ENCODE results near the gene HOMER2.
"Not testable (repeated sequence)": the region's sequence is repeated elsewhere in the genome, so short reads cannot be mapped to it uniquely, and the experiment has no call there.

HOMER2 gene

DNA sequence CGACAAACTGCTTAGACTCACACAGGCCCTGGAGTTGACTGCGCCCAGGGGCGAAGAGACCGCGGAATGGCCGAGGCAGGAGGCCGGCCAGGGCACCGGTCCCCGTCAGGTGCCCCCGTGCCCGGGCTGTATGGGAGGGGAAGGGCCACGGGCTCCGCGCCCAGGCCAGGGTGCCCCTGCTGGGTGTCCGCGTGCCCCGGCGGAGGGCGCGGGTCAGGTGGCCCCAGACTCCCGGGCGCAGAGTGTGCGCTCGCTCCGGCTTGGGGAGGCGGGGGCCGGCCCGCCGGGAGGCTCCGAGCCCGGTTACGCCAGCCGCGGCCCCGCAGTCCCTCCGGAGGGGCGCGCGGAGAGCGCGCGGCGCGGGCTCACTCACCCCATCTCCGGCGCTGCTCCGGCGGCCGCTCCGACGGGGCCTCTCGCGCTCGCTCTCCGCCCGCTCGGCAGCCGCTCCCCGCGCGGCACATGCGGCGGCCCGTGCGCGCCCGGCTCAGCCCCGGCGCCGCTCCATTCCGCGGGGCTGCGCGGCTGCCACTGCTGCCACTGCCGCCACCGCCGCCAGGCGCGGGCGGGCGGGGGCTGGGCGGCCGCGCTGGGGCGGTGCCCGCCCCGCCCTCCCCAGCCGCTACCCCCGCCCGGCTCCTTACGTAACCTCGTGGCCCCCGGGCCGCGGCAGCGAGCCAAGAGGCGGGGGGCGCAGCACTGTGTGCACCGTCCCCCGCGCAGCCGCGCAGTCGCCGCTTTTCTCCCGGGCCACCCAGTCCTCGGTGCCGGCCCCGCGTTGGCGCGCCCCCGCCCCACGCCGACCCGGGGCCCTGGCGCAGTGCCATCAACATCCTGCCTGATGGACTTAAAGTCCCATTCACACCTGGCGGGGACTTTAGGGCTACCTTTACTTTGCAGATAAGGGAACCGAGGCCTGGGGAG lies at the start of gene HOMER2:
HOMER2 (minus strand) TSS at position 563 of the 924 bp plus-strand sequence; CDS start at position 378, 185 bp downstream.
- no peak for DNase-seq

DNA sequence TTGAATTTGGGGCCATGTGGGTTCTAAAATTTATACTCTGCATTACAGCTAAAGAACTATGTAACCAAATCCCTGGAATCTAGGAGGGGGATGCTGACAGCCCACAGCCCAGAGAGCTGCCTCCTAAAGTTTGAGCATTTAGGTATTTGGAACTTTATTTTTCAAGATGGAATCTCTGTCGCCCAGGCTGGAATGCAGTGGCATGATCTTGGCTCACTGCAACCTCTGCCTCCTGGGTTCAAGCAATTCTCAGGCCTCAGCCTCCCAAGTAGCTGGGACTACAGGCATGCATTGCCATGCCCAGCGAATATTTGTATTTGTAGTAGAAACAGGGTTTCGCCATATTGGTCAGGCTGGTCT lies 48.1 kb upstream of the HOMER2 start:
- DNase-seq: not testable (repeated sequence)

DNA sequence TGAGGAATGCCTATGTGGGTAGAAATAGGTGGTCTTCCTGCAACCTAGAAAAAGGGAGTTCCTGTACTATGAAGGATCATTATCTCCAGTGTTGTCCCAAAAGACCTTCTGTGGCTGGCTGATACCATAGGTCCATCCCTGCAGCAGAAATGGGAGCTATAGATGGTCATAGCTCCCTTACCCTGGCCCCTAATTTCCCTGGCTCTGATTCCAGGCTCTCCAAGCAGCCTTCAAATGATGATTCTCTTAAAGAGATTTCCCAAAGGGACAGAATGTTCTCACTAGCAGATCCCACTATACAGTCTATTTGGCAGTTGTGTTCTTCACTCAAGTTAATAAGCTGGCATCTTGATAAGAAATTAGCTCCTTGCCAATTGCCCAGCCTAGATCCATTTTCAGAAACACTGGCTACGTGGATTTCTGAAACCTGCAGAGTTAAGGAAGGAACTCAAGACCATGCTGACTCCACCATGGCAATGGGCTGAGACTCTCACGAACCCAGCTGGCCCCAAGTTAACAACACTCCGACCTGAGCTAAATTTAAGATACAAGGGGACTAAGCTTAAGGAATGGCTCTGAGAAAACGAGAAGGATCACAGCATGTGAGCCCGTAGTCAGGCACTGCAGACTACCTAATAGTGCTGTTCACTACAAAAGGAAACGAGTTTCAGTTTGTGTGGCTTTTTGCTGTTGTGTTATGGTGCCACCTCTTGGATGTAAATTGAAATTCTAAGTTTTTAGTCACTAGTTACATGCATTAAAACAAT lies 47.6 kb upstream of the HOMER2 start:
- peak; percentile 38 to 55 for DNase-seq

DNA sequence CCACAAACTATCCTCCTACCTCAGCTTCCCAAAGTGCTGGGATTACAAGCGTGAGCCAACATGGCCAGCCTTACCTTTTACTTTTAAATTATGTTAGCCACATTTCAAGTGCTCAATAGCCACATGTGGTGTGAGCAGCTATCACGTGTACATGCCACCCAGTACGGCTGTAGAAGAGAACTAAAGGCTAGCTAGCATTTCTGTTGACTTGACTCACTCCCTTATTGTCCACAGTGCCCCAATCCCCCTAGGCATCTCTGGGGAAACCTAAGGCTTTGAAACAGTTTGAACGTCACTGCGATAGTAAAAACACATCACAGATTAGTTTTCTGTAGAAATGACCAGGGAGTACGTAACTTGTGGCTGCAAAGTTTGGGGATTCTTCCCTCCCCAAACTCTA lies 46.9 kb upstream of the HOMER2 start:
- DNase-seq: no peak

DNA sequence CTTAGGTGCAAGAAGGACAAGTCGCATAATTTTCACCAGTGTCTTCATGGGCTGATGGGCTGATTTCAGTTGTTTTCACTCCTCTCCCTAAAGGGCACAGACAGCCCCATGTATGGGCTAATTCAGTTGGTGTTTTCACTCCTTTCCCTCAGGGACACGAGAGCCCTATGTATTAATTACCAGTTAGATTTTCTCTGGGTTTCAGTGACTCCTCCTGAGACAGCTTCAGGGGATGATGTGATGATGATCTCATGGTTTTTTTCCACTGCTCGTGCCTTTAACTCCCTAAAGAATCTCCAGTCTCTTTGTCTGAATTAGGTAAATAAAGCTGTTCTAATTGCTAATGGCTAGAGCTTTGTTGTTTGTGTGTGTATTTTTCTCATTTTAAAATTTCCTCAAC lies 43.4 kb upstream of the HOMER2 start:
- DNase-seq: no peak

DNA sequence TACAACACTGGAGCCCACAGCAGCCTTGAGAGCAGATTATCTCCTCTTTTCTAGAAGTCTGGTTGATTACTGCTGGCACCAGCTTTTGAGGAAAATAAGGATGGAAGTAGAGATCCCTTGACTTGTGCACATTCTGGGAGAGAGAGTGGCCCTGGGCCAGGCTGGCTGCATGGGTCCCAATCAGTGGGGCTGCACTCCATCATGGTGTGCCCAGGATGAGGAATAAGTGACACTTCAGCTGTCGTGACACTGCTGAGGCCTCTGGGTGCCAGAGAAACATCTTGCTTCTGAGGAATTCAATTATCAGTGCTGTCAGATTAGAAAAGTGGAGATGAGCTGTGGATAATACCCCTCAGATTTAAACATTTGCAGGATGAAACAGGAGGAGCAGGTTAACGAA lies 42.6 kb upstream of the HOMER2 start:
- no peak for DNase-seq

DNA sequence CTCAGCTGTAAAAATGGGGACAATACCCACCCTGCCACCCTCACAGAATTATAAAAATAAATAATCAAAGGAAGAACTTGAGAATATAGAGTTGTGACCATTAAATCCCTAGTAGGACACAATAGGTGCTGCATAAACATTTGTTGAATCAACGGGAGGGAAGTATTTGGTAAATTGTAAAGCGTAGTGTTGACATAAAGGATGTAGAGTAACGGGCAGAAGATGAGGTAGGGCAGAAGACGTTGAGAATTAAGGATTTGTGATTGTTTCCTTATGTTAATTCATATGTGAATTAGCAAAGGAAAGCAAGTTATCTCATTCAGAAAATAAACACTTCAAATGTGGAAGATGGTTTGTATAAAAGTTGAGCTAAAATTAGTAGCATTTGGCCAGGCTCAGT lies 40.6 kb upstream of the HOMER2 start:
- no peak for DNase-seq

DNA sequence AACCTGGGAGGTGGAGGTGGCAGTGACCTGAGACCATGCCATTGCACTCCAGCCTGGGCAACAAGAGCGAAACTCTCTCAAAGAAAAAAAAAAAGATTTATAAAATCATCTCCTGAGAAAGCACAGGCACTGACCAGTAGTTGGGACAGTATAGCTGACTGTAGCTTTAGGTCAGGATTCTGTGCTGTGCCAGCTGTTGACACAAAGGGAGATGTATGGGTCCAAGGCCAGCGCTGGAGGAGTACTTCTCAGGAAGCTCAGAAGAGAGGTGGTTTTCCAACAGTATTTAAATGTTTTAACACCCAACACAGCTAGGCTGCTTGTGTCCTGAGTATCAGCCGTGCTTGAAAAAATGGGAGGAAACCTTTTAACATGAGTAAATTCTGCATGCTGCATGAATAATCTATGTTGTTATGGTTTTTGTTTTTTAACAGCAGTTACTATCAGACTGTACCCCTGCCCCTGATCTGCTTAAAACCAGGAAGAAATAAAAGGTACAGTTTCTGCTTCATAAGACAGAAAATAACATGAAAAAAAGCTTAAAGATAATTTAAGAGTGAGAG lies 40.0 kb upstream of the HOMER2 start:
- DNase-seq: no peak

DNA sequence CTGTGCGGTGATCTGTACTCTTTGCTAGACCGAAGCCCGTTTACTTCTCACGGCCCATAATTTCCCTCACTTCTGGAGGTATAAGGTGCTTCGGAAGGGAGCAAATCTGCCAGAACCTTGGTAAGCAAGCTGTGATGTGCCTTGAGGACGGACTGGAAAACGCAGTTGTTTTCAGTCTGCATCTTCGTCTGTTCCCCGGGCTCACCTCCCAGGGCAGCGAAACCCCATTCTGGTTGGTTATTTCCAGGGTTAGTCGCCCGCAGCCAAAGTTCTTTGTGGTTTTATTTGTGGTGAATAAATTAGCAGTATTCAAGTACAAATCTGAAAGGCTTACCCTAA lies 33.9 kb upstream of the HOMER2 start:
- DNase-seq: no peak

DNA sequence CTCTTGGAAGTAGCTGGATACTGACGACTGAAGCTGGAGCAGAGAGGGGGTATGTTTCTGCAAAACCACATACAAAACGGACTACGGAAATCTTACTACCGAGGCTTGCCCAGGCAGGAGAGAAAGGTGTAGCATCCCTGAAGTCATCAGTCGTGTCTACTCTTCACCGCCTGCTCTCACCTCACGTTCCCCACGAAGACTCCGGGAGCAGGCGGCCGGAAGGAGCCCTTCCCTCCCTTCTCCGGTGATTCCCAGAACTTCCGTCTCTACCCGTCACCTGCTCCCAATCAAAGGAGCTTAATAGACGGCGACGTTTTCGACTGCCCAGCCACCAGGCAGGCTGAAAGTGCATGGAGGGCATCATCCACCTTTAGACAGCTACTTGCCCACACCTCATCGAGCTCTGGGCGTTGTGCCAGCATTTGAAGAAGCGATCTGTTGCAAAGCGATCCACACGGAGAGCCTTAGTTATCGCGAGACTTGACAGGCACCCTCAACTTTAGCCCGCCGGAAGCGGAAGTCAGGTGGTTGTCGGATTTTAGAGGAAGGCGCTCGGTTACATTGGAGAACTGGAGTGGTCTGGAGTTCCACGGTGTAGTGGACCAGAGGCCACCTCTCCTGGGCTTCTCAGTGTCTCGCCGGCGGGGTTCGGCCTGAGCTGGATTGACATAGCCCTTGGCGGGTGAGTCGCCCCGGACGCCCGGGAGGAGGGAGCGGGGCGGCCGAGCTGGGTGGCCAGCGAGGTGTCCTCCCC lies 33.3 kb upstream of the HOMER2 start, which contains the start of gene RAMAC:
RAMAC (plus strand) TSS at position 523 of the 754 bp plus-strand sequence. CDS start 2,809 bp downstream, outside the sequence.
- peak; percentile 97 to 98 for DNase-seq

DNA sequence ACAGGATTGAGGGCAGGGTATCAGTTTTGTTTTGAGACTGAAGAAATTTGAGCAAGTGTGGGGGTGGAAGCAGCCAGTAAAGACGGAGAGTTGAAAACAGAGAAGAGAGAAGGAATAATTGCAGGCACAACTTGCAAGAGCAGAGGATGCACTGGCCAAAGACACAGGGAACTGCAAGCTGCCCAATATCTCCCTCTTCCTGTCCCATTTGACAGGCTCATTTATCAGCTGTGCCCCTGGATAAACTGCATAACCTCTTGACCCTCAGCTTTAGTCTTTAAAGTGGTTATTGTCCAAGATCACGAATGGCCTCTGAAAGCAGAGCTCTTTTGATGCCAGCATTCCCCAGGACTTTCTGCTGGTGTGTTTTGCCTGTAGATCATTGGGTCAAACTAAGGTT lies 28.5 kb upstream of the HOMER2 start:
- DNase-seq: no peak

DNA sequence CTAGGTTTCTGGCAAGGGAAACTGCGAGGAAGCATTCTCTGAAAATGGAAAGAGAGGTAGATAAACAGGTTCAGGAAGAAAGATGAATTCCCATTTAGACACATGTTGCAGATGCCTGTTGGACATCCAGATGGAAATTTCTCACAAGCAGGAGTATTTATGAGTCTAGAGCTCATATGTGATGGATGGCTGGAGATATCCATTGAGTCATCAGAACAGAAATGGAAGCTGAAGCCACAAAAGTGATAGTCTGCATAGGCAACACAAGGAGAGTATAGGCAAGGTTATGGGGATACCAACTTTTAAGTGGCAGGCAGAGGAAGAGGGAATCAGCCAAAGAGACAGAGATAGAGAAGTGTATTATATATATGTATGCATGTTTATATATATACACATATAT lies 27.2 kb upstream of the HOMER2 start:
- no peak for DNase-seq

DNA sequence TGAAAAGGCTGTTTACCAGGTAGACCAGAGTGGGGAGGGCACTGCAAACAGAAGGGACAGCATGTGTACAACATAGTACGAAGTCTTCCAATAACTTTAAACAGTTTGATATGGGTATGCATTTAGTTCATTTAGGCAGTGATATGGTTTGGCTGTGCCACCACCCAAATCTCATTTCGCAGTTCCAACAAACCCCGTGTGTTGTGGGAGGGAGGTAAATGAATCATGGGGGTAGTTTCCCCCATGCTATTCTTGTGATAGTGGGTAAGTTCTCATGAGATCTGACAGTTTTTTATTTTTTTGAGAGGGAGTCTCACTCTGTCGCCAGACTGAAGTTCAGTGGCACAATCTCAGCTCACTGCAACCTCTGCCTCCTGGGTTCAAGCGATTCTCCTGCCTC lies 25.9 kb upstream of the HOMER2 start:
- DNase-seq: no peak

DNA sequence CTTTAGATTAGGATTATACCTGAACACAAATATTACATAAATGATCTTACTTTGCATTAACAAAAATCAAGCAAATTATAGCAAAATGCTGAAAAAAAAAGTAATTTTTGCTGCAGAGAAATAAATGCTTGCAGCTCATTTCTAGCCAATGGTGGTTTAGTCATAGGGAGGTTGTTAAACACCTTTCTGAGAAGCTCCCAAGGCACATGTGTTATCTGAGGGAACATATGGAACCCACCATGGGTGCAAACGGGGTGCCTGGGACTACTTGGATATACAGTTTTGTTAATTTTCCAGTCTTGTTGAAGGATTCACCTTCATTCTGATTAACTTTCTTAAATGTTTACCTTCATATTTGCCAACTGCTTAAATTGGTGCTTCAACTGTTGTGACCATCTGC lies 24.6 kb upstream of the HOMER2 start:
- DNase-seq: no peak

DNA sequence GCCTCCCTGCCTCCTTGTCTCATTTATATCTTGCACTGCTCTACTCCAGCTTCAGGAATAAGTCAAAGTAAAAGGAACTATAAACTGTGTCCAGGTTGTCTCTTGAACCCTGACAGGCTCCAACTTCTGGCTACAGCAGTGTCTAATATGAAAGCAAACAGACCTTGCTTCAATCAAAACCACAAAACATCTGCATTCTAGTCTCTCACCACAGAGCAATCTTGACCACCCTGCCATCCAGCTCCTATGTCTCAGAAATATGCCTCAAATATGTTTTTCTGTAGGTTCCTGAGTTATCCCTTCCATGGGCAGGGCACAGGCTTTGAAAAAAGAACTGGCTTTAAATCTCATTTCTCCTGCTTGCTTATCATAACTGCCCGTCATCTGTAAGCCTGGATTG lies 20.5 kb upstream of the HOMER2 start:
- no peak for DNase-seq

DNA sequence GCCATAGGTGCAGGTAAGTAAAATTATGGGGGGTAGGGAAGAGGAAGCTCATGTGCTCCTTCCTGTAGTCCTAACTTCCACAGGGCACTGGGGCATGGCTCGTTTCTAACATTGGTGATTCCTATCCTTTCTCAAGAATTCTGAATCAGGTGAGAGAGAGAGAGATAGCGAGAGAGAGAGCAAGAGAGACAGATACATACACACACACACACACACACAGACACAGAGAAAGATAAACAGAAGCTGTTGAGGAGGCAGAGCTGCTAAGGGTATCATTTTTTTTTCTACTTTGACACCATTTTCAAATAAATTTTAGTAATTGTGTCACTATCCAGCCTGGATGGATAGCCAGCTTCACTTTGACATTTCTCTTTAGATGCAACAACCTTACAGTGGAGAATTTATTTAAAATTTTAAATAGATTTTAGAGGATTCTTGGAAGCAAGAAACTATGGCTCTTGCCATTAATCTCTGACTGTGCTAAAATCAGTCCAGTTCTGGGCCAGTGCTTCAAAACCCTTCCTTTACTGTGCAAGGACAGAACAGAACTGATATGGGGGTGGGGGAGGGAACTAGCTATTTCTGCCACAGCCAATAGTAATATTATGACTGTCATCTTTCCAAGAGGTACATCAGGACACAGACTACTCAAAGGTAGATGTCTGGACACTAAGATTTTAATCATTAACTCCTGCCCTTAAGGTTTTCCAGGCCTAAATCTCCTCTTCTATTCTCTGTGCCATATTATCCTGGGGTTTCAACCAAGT lies 18.9 kb upstream of the HOMER2 start:
- DNase-seq: no peak

DNA sequence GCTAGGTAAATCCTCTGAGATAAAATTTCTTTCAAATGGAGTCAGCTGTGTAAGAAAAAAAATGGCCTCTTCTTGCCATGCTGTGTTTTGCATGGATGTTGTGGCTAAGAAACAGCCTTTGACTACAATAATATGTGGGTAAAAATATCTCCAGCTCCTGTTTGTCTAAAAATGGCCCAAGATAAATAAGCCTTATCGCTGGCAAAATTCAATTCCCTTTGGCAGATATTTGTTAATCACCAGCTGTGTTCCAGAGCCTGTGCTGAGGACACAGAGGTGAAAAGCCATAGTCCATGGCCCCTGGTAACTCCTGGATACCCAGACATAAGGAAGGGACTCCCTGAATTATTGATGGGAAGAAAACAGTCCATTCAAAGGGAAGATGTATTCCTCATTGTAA lies 18.2 kb upstream of the HOMER2 start:
- DNase-seq: no peak

DNA sequence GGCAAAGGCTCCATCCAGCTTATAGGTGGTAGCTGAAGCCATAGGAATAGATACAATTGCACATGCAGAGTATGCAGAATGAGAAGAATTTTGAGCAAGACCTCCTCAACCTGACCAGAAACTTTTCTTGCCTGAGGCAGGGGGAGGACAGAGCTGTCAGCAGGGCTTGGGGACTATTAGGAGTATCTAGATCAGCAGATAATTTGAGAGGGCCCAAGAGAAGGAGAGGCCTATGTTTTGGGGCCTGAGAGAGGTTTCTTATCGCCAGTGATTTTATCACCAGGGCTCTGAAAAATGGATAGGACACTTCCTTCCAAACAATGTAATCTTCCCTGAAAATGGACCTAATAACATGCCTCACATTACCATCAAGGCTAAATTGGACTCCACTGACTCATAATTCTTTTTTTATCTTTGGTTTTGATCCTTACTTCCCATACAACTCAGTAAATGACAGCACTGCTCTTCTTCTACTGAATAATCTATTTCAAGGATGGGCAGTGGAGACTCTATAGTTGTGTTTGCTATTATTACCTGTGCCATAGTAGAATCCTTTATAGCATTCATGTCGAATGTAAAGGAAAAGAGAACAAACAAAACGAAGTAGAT lies 17.7 kb upstream of the HOMER2 start:
- DNase-seq: no peak

DNA sequence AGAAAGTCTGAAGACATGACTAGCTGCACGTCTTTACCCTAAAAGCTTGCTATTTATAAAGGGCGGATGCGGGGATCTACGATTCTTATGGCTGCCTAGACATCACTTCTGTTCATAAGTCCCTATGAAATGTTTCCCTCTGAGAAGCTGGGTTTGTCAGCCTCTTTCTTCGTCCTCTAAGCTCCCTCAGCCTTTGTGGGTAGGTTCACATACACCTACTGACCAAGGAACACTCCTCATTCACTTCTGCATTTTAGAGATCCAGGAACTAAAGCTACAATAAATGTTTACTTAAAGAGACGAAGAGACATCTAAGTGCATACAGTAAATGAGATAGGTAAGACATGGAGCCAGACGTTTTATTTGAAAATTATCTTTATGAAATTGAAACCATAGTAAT lies 16.8 kb upstream of the HOMER2 start:
- no peak for DNase-seq

DNA sequence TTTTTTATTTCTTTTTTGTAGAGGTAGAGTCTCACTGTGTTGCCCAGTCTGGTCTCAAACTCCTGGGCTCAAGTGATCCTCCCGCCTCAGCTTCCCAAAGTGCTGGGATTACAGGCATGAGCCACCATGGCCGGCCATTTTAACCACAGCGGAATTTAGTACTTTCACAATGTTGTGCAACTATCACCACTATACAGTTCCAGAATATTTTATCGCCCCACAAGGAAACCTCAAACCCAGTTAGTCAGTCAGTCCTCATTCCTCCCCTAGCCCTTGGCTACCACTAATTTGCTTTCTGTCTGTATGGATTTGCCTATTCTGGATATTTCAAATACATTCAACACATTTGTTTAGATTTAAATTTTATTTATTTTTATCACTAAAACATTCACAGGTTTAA lies 15.5 kb upstream of the HOMER2 start:
- no peak for DNase-seq

DNA sequence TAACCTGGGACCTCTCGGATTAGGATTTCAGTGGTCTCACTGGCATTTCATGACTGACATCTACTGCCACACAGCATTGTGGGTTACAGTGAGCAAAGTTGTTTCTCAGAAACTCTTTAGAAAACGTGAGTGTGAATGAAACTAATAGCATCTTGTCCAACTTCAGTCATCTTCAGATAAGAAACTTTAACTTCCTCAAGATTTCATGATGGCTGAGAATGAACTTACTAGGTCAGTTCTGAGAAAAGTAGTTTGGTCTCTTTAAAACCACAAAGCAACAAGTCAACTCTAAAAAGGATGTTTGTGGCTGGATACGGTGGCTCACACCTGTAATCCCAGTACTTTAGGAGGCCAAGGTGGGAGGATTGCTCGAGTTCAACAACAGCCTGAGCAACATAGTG lies 14.2 kb upstream of the HOMER2 start:
- DNase-seq: no peak

DNA sequence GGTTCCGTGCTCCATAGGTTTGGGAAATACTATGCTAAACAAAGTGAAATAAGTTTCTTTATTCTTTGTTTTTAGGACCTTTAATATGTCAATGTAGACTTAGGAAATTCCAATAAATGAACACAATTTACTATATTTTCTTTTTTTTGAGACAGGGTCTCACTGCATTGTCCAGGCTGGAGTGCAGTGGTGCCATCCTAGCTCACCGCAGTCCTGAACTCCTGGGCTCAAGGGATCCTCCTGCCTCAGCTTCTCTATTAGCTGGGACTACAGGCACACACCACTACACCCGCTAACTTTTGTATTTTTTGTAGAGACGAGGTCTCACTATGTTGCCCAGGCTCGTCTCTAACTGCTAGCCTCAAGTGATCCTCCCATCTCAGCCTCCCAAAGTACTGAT lies 12.4 kb upstream of the HOMER2 start:
- DNase-seq: no peak

Data from SHP77 (cell line).